GM19467 (cell line): Measurements from ENCODE around the gene B9D1.

Source experiments
- ATAC-seq: cut with Tn5 transposase; IDR thresholded peaks from one replicate; pipeline ENCODE4 v1.9.1; 2021; ENCODE audit warnings: mild to moderate bottlenecking, moderate library complexity; ENCODE audit not compliant: unreplicated experiment

B9D1 gene

DNA sequence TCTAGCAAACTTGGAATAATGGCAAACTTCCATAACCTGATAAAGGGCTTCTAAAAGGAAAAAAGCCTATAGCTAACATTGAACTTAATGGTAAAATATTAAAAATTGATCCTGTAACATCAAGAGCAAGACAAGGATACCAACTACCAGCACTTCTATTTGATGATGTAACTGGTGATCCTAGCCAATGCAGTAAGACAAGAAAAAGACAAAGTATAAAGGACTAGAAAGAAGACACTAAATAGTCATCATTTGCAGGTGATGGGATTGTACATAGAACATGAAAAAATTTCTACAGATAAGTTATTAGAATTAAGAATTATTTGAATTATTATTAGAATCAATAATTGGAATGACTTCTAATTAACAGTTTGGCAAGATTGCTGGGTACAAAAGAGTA, 37.0 kb downstream of the B9D1 start:
- ATAC-seq, result no peak

DNA sequence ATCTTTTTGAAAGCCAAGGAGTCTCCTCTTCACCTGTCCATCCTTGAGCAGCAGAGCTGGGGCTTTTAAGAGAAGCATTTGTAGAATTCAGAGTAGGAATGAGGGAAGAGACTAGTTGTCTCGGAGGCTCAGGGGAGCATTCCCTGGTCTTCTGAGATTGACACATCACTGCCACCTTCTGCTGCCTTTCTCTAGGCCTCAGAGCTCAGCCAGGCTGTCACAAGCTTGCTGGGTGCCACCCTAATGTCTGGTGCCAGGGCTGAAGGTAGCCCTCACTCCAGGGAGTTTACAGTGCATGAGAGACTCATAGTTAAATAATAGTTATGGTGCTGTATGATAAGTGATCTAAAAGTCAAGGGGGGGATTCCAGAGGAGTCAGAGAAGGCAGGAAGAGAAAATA, 39.7 kb downstream of the B9D1 start:
- no peak for ATAC-seq

- no peak for ATAC-seq
Observed at GRCh38 chr17:19322129-19322505, 40.4 kb downstream of the B9D1 start.

DNA sequence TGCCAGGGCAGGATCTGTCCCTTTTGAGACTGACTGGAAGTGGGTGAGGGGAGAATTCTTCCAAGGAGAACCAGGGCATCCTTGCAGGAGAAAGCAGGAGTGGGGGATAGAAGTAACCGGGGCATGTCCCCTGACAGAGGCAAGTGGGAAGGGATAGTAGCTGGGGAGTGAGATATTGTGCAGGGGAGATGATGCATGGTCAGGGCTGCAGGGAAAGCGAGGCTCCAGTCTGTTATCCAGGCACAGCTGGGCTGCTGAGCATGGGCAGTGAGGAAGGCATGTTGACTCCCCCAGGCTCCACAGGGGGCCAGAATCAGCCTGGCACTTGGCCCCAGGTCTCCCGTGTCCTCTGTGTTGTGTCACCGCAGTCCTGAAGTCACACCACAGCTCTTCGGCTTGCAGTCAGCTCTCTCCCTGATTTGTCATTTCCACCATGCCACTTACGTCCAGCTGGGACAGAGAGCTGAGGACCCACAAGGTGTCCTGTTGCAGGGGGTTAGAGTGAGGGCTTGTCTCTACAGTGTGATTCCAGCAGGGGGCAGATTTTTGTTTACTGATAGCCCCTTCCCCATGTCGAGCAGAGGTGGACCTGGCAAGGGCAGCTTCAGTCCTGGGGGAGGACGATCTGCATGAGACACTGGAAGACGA, 40.9 kb downstream of the B9D1 start:
- ATAC-seq, result no peak

- no peak for ATAC-seq
Observed at GRCh38 chr17:19320876-19321275, 41.6 kb downstream of the B9D1 start.

DNA sequence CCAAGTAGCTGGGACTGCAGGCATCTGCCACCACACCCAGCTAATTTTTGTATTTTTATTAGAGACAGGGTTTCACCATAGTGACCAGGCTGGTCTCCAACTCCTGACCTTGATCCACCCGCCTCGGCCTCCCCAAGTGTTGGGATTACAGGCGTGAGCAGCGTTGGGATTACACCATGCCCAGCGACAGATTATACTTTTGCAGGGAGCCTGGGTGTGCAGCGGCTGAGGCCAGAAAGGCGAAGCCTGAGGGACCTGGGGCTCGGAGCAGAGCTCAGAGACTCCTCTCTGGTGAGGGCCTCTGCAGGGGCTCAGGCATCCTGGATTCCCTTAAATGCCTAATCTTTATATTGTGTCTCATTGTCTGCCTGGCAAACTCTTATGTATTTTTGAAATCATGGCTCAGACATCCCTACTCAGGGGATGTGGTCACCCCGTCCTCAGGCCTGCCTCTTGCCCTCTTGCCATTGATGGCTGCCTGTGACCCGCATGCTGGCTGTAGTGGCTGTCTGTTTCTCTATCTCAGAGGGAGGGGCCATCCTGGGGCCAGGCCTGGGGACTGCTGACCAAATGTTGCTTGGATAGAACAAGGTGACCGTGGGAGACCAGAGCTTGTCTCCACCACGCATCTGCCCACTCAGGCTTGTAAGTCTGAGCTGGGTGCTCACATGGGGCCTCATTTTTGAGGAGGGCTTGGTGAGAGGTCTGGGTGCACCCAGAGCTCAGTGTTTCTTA, 42.6 kb downstream of the B9D1 start:
- no peak for ATAC-seq

- no peak for ATAC-seq
Observed at GRCh38 chr17:19318611-19319010, 43.9 kb downstream of the B9D1 start.

DNA sequence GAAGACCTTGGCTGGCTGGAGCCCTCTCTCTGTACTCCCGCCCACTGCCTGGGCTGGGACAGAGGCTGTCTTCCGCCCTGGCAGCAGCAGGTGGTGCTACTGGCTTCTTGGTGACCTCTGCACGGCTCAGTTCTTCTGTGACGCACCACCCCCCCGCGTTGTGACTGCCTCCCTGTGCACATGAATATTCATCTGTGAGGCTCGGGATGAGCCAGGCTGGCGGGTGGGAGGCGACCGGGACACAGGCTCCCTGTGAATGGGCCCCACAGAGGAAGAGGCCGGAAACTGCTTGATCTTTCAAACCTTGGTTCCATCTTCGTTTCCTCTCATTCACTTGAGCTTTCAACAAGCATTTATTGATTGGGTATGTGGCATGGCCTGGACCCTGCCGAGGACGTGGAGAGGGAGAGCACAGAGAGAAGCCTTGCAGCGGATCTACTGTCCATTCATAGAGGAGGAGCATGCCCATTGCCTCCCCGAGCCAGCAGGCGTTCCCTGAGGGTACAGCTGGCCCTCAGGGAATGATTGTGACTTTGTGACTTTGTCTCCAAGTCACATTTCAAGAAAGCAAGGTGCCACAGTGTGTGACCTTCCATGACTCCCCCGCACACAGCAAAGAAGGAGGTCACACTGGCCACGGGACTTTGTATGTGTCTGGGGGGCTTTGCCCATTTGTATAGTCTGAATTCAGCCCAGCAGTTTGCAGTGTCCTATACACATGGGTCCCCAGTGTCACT, 45.0 kb downstream of the B9D1 start:
- no peak for ATAC-seq

- ATAC-seq, result no peak
Observed at GRCh38 chr17:19316761-19317358, 45.7 kb downstream of the B9D1 start.

DNA sequence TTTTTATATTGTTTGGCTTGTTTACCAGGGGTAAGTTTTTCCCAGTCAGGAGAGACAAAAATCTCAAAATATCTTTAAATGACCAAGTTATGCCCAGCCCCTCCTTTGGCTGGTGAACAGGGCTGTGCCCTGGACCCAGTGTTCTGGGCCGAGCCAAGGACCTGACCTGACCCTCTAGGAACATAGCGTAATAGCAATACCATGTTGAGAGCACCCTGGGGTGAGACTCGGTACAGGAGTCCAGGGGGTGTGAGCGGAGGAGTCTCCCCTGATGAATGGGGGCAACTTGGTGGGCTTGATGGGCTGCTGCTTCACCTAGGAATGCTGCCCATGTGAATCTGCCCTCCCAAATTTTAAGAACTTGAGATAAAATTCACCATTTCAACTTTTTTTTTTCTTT, 47.4 kb downstream of the B9D1 start:
- no peak for ATAC-seq

- no peak for ATAC-seq
Observed at GRCh38 chr17:19313746-19314651, 48.5 kb downstream of the B9D1 start.

- ATAC-seq, result no peak
Observed at GRCh38 chr17:19313066-19313745, 49.3 kb downstream of the B9D1 start.

- ATAC-seq, result no peak
Observed at GRCh38 chr17:19312406-19312805, 50.1 kb downstream of the B9D1 start.

DNA sequence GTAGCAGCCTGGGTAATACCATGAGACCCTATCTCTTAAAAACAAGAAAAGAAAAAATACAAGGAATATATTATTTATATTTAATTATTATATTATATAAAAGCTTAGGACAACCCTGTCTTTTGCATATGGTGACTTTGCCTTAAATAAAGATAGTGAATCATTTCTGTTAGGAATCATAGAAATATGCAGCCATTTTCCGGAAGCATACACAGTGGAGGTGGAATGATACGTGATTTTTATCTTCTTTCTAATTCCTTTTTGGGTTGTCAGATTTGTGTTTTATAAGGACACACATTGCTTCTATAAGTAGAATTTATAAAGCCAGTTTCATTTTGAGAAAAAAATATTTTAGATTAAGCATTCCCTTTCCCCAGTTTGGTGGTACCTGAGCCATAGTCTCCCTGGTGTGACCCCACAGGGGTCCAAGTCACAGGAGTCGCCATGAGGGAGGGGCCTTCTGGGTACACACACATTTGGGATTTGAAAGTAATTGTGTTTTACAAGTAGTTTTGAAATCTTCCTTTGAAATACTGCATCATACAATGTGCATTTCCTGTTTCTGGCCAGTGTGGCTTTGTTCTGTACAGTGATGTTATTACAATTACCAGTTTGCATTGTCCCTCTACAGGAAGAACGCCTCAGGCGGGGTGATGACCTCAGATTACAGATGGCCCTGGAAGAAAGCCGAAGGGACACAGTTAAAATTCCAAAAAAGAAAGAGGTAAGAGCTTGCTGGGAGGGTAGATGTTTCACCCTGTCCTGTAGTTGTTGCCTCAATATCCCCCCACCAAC, 50.9 kb downstream of the B9D1 start:
- no peak for ATAC-seq

- ATAC-seq, result no peak
Observed at GRCh38 chr17:19311016-19311415, 51.5 kb downstream of the B9D1 start.

DNA sequence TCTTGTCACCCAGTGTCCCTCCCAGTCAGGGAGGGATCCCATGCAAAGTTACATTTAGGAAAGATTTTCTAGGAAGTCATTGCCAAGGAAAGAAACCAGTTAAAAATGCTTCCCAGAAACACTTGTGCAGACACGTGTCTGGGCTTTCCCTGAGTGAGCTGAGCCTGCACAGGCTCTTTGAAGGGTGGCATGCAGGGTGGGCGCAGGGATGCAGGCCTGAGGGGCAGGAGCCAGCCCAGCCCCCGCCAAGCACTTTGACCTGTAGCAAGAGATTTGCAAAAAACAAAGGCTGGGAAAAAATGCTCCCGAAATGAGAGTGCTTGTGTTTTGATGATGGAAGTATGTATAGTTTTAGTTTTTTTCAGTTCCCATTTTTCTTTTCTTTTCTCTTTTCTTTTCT, 52.4 kb downstream of the B9D1 start:
- ATAC-seq, result no peak

DNA sequence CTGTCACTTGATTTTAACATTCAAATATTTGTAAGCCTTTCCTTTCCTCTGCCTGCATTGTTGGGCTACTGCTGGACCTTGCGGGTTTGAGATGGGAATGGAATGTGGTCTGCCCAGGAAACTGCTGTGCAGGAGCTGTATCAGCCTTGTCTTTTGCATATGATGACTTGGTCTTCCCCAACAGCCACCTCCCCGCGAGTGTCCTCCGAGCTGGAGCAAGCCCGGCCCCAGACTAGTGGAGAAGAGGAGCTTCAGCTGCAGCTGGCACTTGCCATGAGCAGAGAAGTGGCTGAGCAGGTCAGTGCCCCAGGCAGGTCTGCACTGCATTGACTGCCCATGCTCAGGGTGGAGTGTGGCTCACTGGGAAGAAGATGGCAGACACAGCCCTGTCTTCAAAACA, 52.8 kb downstream of the B9D1 start:
- ATAC-seq, result no peak

DNA sequence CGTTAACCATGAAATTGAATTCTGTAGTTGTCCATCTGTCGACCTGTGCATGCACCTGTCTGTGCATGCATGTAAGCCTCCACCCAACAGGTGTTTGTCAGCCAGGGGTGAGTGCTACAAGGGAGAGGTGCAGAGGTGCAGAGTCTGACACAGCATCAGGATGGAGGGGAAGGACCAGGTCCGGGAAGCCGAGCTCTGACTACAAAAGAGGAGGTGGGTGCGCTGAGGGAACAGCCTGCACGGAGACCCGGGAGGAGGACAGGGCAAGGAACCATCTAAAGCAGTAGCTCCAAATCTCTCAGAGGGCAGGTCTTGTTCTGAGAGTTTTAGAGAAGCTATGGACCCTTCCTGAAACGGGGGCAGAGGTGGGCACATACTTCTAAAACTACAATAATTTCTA, 54.1 kb downstream of the B9D1 start:
- no peak for ATAC-seq

- ATAC-seq, result no peak
Observed at GRCh38 chr17:19307521-19307920, 55.0 kb downstream of the B9D1 start.
